Cardiac muscle cell (in vitro differentiated cells and primary cell): Measurements from ENCODE around the gene CD69. TPM values are rescaled to one million over a fixed set of nuclear protein-coding genes. Genes with fewer than 3 reads are reported as not detected.
"Not testable (repeated sequence)": the region's sequence is repeated elsewhere in the genome, so short reads cannot be mapped to it uniquely, and the experiment has no call there.

Source experiments
- DNase-seq, 2 donors: peaks; one replicate each; pipeline versions ENCODE4 v3.0.0 to v3.0.0-alpha.2; 2010 to 2017; ENCODE audit warnings: low read depth in 1 of 2, low spot score in 1 of 2
- H3K27ac ChIP-seq: fragments of 200-600 bp; sonication (generic); 2 replicates; pipeline ENCODE4 v1.5.1; 2016
- H3K27me3 ChIP-seq: fragments of 200-600 bp; sonication (generic); 2 replicates; pipeline ENCODE4 v1.6.0; 2016; ENCODE audit warnings: control low read depth
- H3K36me3 ChIP-seq: fragments of 200-600 bp; sonication (generic); 2 replicates; pipeline ENCODE4 v1.5.1; 2016; ENCODE audit warnings: control low read depth
- H3K4me1 ChIP-seq: fragments of 200-600 bp; sonication (generic); 2 replicates; pipeline ENCODE4 v1.8.1; 2017; ENCODE audit warnings: low read depth, mild to moderate bottlenecking, mixed run types
- H3K4me3 ChIP-seq: fragments of 200-600 bp; sonication (generic); 2 replicates; pipeline ENCODE4 v1.5.1; 2016; ENCODE audit warnings: mild to moderate bottlenecking
- H3K9me3 ChIP-seq: fragments of 200-600 bp; sonication (generic); 2 replicates; pipeline ENCODE4 v1.5.1; 2017; ENCODE audit warnings: low read depth, mild to moderate bottlenecking, control low read depth
- CTCF ChIP-seq: IDR thresholded peaks from 2 replicates; pipeline ENCODE4 v1.5.1; 2012; ENCODE audit warnings: low read depth, mild to moderate bottlenecking, low read length
- polyA plus RNA-seq: library from polyadenylated mRNA; unstranded; fragments of >200 nt; fragmentation: Nextera tagmentation; extraction: Ambion mirVana; gene quantifications from 2 replicates; pipeline ENCODE4 v1.2.1, GENCODE V29; 2016
- total RNA-seq: library from RNA; depleted of rRNA; stranded (reverse); fragments of >200 nt; gene quantifications from 2 replicates; pipeline ENCODE4 v1.2.3, GENCODE V29; 2016

Gene CD69
- total and polyA plus RNA-seq, 2 experiments from 2014 or later = not detected

- no peaks in the 10 kb centered on the region for H3K27me3 ChIP-seq
- no peaks in the 10 kb centered on the region for H3K36me3 ChIP-seq
- DNase-seq = no peak
These were observed 36.7 kb downstream of the CD69 start for GRCh38 chr12:9724023-9724422.

GRCh38 chr12:9721394-9722092, 39.2 kb downstream of the CD69 start:
- TF ChIP-seq CTCF = no peak
- H3K27me3 ChIP-seq = no peaks in the 10 kb centered on the region
- no peak overlapping the region for H3K27ac ChIP-seq
- no peaks in the 10 kb centered on the region for H3K36me3 ChIP-seq
- peak in 1 of 2 donors; percentile 22 for DNase-seq
- H3K9me3 ChIP-seq = no peaks in the 10 kb centered on the region
- no peak overlapping the region for H3K4me3 ChIP-seq
- no peaks in the 10 kb centered on the region for H3K4me1 ChIP-seq

More at GRCh38 chr12:9724023-9724422, 36.7 kb downstream of the CD69 start:
- TF ChIP-seq CTCF = no peak
- no peaks in the 10 kb centered on the region for H3K9me3 ChIP-seq
- no peak overlapping the region for H3K4me3 ChIP-seq
- no peak overlapping the region for H3K27ac ChIP-seq
- no peaks in the 10 kb centered on the region for H3K4me1 ChIP-seq

DNA sequence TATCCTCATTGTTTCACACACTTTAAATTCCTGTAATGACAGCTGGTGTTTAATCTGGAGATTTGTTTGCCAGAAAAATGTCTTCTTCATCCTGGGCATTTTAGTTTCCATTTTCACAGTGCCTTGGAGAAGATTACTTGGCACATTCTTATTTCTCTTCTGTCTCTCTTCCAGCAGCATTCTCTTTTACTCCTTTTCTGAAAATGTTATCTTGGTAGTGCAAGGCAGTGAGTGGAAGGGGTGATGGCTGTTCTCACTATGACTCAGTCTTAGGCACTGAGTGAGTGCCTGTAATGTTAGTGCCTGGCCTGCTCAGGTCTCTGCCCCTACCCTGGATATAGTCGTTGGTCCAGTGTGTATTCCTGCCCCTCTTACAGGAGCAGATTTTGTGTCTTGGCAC, 40.9 kb downstream of the CD69 start:
- H3K27me3 ChIP-seq = no peaks in the 10 kb centered on the region
- TF ChIP-seq CTCF = no peak
- no peaks in the 10 kb centered on the region for H3K36me3 ChIP-seq
- H3K4me1 ChIP-seq = no peaks in the 10 kb centered on the region
- no peak for DNase-seq
- H3K27ac ChIP-seq = no peak overlapping the region
- no peak overlapping the region for H3K4me3 ChIP-seq
- no peaks in the 10 kb centered on the region for H3K9me3 ChIP-seq

GRCh38 chr12:9718968-9719367, 41.7 kb downstream of the CD69 start:
- no peaks in the 10 kb centered on the region for H3K27me3 ChIP-seq
- H3K27ac ChIP-seq = no peak overlapping the region
- no peaks in the 10 kb centered on the region for H3K9me3 ChIP-seq

DNA sequence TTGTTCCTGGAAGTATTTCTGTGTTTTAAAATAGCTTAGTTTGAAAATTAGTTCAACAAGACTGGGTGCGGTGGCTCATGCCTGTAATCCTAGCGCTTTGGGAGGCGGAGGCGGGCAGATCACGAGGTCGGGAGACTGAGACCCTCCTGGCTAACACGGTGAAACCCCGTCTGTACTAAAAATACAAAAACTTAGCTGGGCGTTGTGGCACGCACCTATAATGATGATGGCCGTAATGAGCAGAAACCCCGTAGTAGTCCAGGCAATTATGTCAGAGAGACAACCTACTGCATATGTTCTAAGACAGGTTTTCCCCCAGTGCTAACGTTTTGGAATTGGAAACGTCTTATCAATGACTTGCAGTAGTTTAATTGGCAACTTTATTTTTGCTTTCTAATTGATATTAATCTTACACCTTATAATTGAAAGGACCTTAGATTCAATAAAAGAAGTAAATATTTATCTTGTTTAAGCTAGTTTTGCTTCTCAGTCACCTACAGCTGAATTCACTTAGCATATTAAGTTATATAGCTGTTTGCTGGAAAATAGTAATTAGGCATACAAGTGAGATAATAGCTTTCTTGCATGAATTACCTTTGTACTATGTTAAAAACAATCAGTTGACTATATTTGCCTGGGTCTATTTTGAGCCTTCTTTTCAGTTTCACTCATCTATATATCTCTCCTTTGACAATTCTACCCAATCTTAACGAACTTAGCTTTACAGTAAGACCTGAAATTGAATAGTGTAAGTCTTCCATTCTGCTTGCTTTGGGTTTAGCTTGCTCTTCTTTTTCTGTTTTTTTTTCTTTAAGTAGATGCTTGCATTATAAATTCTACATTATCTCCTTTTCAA, 43.4 kb downstream of the CD69 start:
- Histone ChIP-seq H3K27ac (no peak overlapping the region), H3K36me3 (no peaks in the 10 kb centered on the region), H3K27me3 (no peaks in the 10 kb centered on the region)

More at GRCh38 chr12:9718968-9719367, 41.7 kb downstream of the CD69 start:
- Histone ChIP-seq H3K4me3 (no peak overlapping the region), H3K36me3 (no peaks in the 10 kb centered on the region), H3K4me1 (no peaks in the 10 kb centered on the region)
- no peak for DNase-seq
- TF ChIP-seq CTCF = no peak

GRCh38 chr12:9713032-9713558, 47.6 kb downstream of the CD69 start:
- not testable (repeated sequence) for DNase-seq, H3K27ac ChIP-seq, H3K9me3 ChIP-seq, H3K27me3 ChIP-seq, H3K4me3 ChIP-seq, H3K4me1 ChIP-seq, H3K36me3 ChIP-seq

More for the DNA sequence above, 43.4 kb downstream of the CD69 start:
- TF ChIP-seq CTCF = no peak
- Histone ChIP-seq H3K4me3 (no peak overlapping the region), H3K4me1 (no peaks in the 10 kb centered on the region), H3K9me3 (no peaks in the 10 kb centered on the region)
- DNase-seq = no peak
